Calu3 (cell line): ENCODE measurements around the gene PLD1. TPM values are rescaled to one million over a fixed set of nuclear protein-coding genes. Genes with fewer than 3 reads are reported as not detected.

Experiments
- BruUV-seq: library from RNA; stranded (reverse); fragments of 400-500 nt; replicated peaks from 2 replicates; lab custom pipeline; 2021; lab: Mats Ljungman, UMichigan
- CTCF ChIA-PET: fragments of 300-600 bp; sonication (Branson Sonifier 250); formaldehyde crosslinking; loops from one replicate; lab custom pipeline; 2022; ENCODE audit warnings: antibody characterized with exemption; lab: Charles Lee
- DNase-seq: peaks from one replicate; pipeline ENCODE4 v3.0.0; 2022
- H3K27ac Mint-ChIP-seq: one replicate; pipeline ENCODE4 v1.8.0; 2022; ENCODE audit warnings: mixed read lengths; ENCODE audit not compliant: unreplicated experiment
- H3K27me3 Mint-ChIP-seq: one replicate; pipeline ENCODE4 v1.8.0; 2022; ENCODE audit warnings: mixed read lengths; ENCODE audit not compliant: unreplicated experiment
- H3K36me3 Mint-ChIP-seq: one replicate; pipeline ENCODE4 v1.8.0; 2022; ENCODE audit warnings: mild to moderate bottlenecking, moderate library complexity, mixed read lengths; ENCODE audit not compliant: insufficient read depth, unreplicated experiment
- H3K4me1 Mint-ChIP-seq: one replicate; pipeline ENCODE4 v1.8.0; 2022; ENCODE audit warnings: mild to moderate bottlenecking, low read depth, mixed read lengths; ENCODE audit not compliant: unreplicated experiment
- H3K4me3 Mint-ChIP-seq: one replicate; pipeline ENCODE4 v1.8.0; 2022; ENCODE audit warnings: mild to moderate bottlenecking, low read depth, moderate library complexity, mixed read lengths; ENCODE audit not compliant: unreplicated experiment
- H3K9me3 Mint-ChIP-seq: one replicate; pipeline ENCODE4 v1.8.0; 2022; ENCODE audit warnings: low read depth, mixed read lengths; ENCODE audit not compliant: unreplicated experiment
- intact Hi-C: fragments of 100-400 bp; cut with micrococcal nuclease; formaldehyde crosslinking; loops from one replicate; pipeline ENCODE4 v1.10.0; 2022; ENCODE audit not compliant: unreplicated experiment
- total RNA-seq: library from RNA; stranded (reverse); gene quantifications from 2 replicates; pipeline ENCODE4 v1.2.3, GENCODE V29; 2022
- TF ChIP-seq, protein P1 (sequence below): fragments of 200-600 bp; IDR thresholded peaks from one replicate; pipeline ENCODE4 v1.8.0; 2022; ENCODE audit warnings: antibody characterized with exemption; ENCODE audit not compliant: unreplicated experiment

PLD1 gene
- total RNA-seq, 1 experiment from 2014 or later, result 61.2 TPM

DNA sequence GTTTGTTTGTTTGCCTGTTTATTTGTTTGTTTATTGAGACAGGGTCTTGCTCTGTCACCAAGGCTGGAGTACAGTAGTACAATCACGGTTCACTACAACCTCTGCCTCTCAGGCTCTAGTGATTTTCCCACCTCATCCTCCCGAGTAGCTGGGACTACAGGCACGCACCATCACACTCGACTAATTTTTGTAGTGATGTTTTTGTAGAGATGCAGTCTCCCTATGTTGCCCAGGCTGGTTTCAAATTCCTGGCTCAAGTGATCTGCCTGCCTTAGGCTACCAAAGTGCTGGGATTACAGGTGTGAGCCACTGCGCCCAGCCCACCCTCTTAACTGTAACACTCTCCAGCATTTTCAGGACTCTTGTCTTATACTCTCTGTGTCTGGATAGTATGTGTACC is 26.7 kb downstream of the PLD1 start:
- no TSS peak for BruUV-seq
- Mint-ChIP-seq H3K27ac (no peak overlapping the region), H3K4me1 (peaks cover 21% of the 10 kb centered on the region), H3K4me3 (no peak overlapping the region), H3K27me3 (no peaks in the 10 kb centered on the region), H3K9me3 (no peaks in the 10 kb centered on the region), H3K36me3 (peaks cover 3% of the 10 kb centered on the region)
- DNase-seq, result no peak
- TF ChIP-seq, protein P1, sequence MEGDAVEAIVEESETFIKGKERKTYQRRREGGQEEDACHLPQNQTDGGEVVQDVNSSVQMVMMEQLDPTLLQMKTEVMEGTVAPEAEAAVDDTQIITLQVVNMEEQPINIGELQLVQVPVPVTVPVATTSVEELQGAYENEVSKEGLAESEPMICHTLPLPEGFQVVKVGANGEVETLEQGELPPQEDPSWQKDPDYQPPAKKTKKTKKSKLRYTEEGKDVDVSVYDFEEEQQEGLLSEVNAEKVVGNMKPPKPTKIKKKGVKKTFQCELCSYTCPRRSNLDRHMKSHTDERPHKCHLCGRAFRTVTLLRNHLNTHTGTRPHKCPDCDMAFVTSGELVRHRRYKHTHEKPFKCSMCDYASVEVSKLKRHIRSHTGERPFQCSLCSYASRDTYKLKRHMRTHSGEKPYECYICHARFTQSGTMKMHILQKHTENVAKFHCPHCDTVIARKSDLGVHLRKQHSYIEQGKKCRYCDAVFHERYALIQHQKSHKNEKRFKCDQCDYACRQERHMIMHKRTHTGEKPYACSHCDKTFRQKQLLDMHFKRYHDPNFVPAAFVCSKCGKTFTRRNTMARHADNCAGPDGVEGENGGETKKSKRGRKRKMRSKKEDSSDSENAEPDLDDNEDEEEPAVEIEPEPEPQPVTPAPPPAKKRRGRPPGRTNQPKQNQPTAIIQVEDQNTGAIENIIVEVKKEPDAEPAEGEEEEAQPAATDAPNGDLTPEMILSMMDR, result no peak
- CTCF ChIA-PET, result interaction anchor here (1.2 kb wide), 1 partner anchor 11 kb away, joined by 4 read pairs; no protein-coding TSS in a partner anchor
- intact Hi-C loops, result no loop called here

DNA sequence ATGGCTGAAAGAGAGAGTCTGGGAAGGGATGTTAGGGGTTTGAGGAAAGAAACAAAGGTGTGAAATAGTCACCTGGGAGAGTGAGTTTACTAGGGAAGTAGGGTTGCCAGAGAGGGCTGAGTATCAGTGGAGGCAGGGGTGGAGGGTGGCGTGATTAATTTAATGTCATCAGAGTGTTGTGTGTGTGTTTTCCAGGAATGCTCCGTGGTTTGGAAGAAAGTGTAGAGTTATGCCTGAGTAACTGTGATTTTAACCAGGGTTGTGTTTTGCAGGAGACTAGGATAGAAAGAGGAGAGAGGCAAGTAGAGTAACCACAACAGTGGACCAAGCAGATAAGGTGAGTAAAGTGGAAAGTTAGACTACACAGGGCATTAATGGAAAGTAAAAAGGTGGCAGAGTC is 27.2 kb downstream of the PLD1 start:
- no peak for DNase-seq
- TF ChIP-seq, protein P1, result no peak
- Mint-ChIP-seq H3K27me3 (no peaks in the 10 kb centered on the region), H3K4me3 (no peak overlapping the region), H3K9me3 (no peaks in the 10 kb centered on the region), H3K4me1 (peaks cover 25% of the 10 kb centered on the region), H3K36me3 (peaks cover 3% of the 10 kb centered on the region), H3K27ac (no peak overlapping the region)
- no TSS peak for BruUV-seq
- CTCF ChIA-PET, result interaction anchor here (1.0 kb wide), 1 partner anchor 22 kb away, joined by 3 read pairs; no protein-coding TSS in a partner anchor
- intact Hi-C loops, result no loop called here

DNA sequence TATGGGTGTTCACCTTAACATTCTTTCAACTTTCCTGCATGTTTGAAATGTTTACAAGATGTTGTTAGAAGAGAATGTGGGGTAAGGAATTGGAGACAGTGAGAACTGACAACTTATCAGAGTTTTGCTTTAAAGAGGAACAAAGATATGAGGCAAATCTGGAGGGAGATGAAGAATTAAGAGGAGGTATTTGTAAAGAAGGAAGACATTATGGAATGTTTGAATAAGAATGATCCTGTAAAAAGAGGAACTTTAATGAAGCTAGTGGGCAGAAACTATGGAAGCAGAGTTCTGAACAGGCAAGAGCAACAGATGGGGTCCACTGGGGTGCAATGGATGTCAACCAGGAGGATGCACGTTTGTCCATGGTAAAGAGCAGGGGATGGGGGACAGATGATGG is 27.7 kb downstream of the PLD1 start:
- H3K4me1 Mint-ChIP-seq, result peaks cover 29% of the 10 kb centered on the region
- CTCF ChIA-PET, result interaction anchor here (1.0 kb wide), 1 partner anchor 22 kb away, joined by 3 read pairs; no protein-coding TSS in a partner anchor
- no peak overlapping the region for H3K27ac Mint-ChIP-seq
- H3K27me3 Mint-ChIP-seq, result no peaks in the 10 kb centered on the region
- no TSS peak for BruUV-seq
- no peaks in the 10 kb centered on the region for H3K9me3 Mint-ChIP-seq
- H3K4me3 Mint-ChIP-seq, result no peak overlapping the region
- TF ChIP-seq, protein P1, result no peak
- no peak for DNase-seq
- H3K36me3 Mint-ChIP-seq, result peaks cover 5% of the 10 kb centered on the region
- intact Hi-C loops, result no loop called here

DNA sequence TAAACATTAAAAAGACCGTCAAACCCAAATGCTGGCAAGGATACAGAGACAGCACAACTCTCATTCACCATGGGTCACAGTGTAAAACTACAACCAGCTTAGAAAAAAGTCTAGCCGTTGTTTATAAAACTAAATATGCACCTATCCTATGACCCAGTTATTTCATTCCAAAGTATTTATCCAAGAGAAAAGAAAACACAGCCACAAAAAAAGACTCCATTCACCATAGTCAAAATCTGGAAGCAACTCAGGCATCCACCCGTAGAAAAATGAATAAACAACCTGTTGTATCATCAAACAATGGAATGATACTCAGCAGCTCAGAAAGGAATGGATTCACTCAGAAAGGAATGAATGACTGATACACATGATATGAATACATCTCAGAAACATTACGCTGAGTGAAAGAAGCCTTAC is 28.6 kb downstream of the PLD1 start:
- no TSS peak for BruUV-seq
- peaks cover 5% of the 10 kb centered on the region for H3K36me3 Mint-ChIP-seq
- intact Hi-C loops, result no loop called here
- CTCF ChIA-PET, result interaction anchor here (0.6 to 1.5 kb wide), 3 partner anchors 9 to 1218 kb away, joined by 3 to 5 read pairs (median 3); no protein-coding TSS in a partner anchor
- H3K27me3 Mint-ChIP-seq, result no peaks in the 10 kb centered on the region
- H3K4me1 Mint-ChIP-seq, result peaks cover 31% of the 10 kb centered on the region
- TF ChIP-seq, protein P1, result no peak
- DNase-seq, result no peak
- no peak overlapping the region for H3K27ac Mint-ChIP-seq
- H3K9me3 Mint-ChIP-seq, result no peaks in the 10 kb centered on the region
- H3K4me3 Mint-ChIP-seq, result no peak overlapping the region
